ENCODE data around the gene TTYH2.
A peak's percentile ranks its signal among the peaks of the same experiment; 100 is the strongest.

The TTYH2 gene

GRCh38 chr17:74239172-74239571 is 25.8 kb downstream of the TTYH2 start:
- Histone ChIP-seq H3K36me3 (ENCODE audit: control insufficient read depth, insufficient read depth, low read length) (no peaks in the 10 kb centered on the region), H3K4me1 (ENCODE audit: control insufficient read depth, insufficient read depth, low read length) (peaks cover 7% of the 10 kb centered on the region; the same call in 1 of the 2 replicates), H3K27me3 (ENCODE audit: control insufficient read depth, insufficient read depth, low read length) (0 out of 2 replicates have a peak, but pooled peaks cover 2% of the 10 kb centered on the region), H3K9ac (ENCODE audit: low read length) (no peak overlapping the region), H3K27ac (ENCODE audit: low read depth, low read length) (no peak overlapping the region), H3K4me3 (ENCODE audit: low read depth, low read length) (no peak overlapping the region), H3K9me3 (ENCODE audit: control insufficient read depth, insufficient read depth, low read depth, low read length) (no peaks in the 10 kb centered on the region)

- Histone ChIP-seq H3K9me3 (ENCODE audit: control insufficient read depth, insufficient read depth, low read depth, low read length) (no peaks in the 10 kb centered on the region), H3K9ac (ENCODE audit: low read length) (no peak overlapping the region), H3K27ac (ENCODE audit: low read depth, low read length) (no peak overlapping the region), H3K27me3 (ENCODE audit: control insufficient read depth, insufficient read depth, low read length) (peaks cover 9% of the 10 kb centered on the region; the same call in 1 of the 2 replicates), H3K4me1 (ENCODE audit: control insufficient read depth, insufficient read depth, low read length) (peaks cover 16% of the 10 kb centered on the region), H3K4me3 (ENCODE audit: low read depth, low read length) (no peak overlapping the region), H3K36me3 (ENCODE audit: control insufficient read depth, insufficient read depth, low read length) (no peaks in the 10 kb centered on the region)
Measured at GRCh38 chr17:74240618-74241205, 27.3 kb downstream of the TTYH2 start.

GRCh38 chr17:74241431-74241830 is 28.1 kb downstream of the TTYH2 start:
- Histone ChIP-seq H3K9ac (ENCODE audit: low read length) (no peak overlapping the region), H3K27me3 (ENCODE audit: control insufficient read depth, insufficient read depth, low read length) (peaks cover 9% of the 10 kb centered on the region; the same call in 1 of the 2 replicates), H3K4me3 (ENCODE audit: low read depth, low read length) (no peak overlapping the region), H3K27ac (ENCODE audit: low read depth, low read length) (no peak overlapping the region), H3K9me3 (ENCODE audit: control insufficient read depth, insufficient read depth, low read depth, low read length) (peaks cover 3% of the 10 kb centered on the region; the same call in 1 of the 2 replicates), H3K36me3 (ENCODE audit: control insufficient read depth, insufficient read depth, low read length) (no peaks in the 10 kb centered on the region), H3K4me1 (ENCODE audit: control insufficient read depth, insufficient read depth, low read length) (peaks cover 23% of the 10 kb centered on the region)

GRCh38 chr17:74241847-74242246 is 28.5 kb downstream of the TTYH2 start:
- H3K4me3 ChIP-seq (ENCODE audit: low read depth, low read length) = no peak overlapping the region
- H3K9me3 ChIP-seq (ENCODE audit: control insufficient read depth, insufficient read depth, low read depth, low read length) = peaks cover 7% of the 10 kb centered on the region; the same call in 1 of the 2 replicates
- no peak overlapping the region for H3K9ac ChIP-seq (ENCODE audit: low read length)
- H3K27ac ChIP-seq (ENCODE audit: low read depth, low read length) = no peak overlapping the region
- H3K36me3 ChIP-seq (ENCODE audit: control insufficient read depth, insufficient read depth, low read length) = no peaks in the 10 kb centered on the region
- peaks cover 23% of the 10 kb centered on the region for H3K4me1 ChIP-seq (ENCODE audit: control insufficient read depth, insufficient read depth, low read length)
- H3K27me3 ChIP-seq (ENCODE audit: control insufficient read depth, insufficient read depth, low read length) = peaks cover 9% of the 10 kb centered on the region; the same call in 1 of the 2 replicates

GRCh38 chr17:74243013-74243755 is 29.8 kb downstream of the TTYH2 start:
- H3K9me3 ChIP-seq (ENCODE audit: control insufficient read depth, insufficient read depth, low read depth, low read length) = peaks cover 10% of the 10 kb centered on the region; the same call in 1 of the 2 replicates
- H3K27ac ChIP-seq (ENCODE audit: low read depth, low read length) = no peak overlapping the region
- peaks cover 9% of the 10 kb centered on the region; the same call in 1 of the 2 replicates for H3K27me3 ChIP-seq (ENCODE audit: control insufficient read depth, insufficient read depth, low read length)
- no peaks in the 10 kb centered on the region for H3K36me3 ChIP-seq (ENCODE audit: control insufficient read depth, insufficient read depth, low read length)
- no peak overlapping the region for H3K9ac ChIP-seq (ENCODE audit: low read length)
- peaks cover 23% of the 10 kb centered on the region for H3K4me1 ChIP-seq (ENCODE audit: control insufficient read depth, insufficient read depth, low read length)
- no peak overlapping the region for H3K4me3 ChIP-seq (ENCODE audit: low read depth, low read length)

- no peak overlapping the region for H3K9ac ChIP-seq (ENCODE audit: low read length)
- peaks cover 9% of the 10 kb centered on the region; the same call in 1 of the 2 replicates for H3K27me3 ChIP-seq (ENCODE audit: control insufficient read depth, insufficient read depth, low read length)
- H3K9me3 ChIP-seq (ENCODE audit: control insufficient read depth, insufficient read depth, low read depth, low read length) = peaks cover 10% of the 10 kb centered on the region; the same call in 1 of the 2 replicates
- no peak overlapping the region for H3K27ac ChIP-seq (ENCODE audit: low read depth, low read length)
- H3K36me3 ChIP-seq (ENCODE audit: control insufficient read depth, insufficient read depth, low read length) = no peaks in the 10 kb centered on the region
- H3K4me3 ChIP-seq (ENCODE audit: low read depth, low read length) = no peak overlapping the region
- H3K4me1 ChIP-seq (ENCODE audit: control insufficient read depth, insufficient read depth, low read length) = peaks cover 23% of the 10 kb centered on the region
Measured at GRCh38 chr17:74244128-74244527, 30.8 kb downstream of the TTYH2 start.

- H3K9me3 ChIP-seq (ENCODE audit: control insufficient read depth, insufficient read depth, low read depth, low read length) = peaks cover 10% of the 10 kb centered on the region; the same call in 1 of the 2 replicates
- H3K4me1 ChIP-seq (ENCODE audit: control insufficient read depth, insufficient read depth, low read length) = peaks cover 23% of the 10 kb centered on the region
- no peak overlapping the region for H3K4me3 ChIP-seq (ENCODE audit: low read depth, low read length)
- H3K27ac ChIP-seq (ENCODE audit: low read depth, low read length) = no peak overlapping the region
- peaks cover 9% of the 10 kb centered on the region; the same call in 1 of the 2 replicates for H3K27me3 ChIP-seq (ENCODE audit: control insufficient read depth, insufficient read depth, low read length)
- no peak overlapping the region for H3K9ac ChIP-seq (ENCODE audit: low read length)
- H3K36me3 ChIP-seq (ENCODE audit: control insufficient read depth, insufficient read depth, low read length) = no peaks in the 10 kb centered on the region
Measured at GRCh38 chr17:74244548-74244947, 31.2 kb downstream of the TTYH2 start.

GRCh38 chr17:74245145-74245831 is 31.9 kb downstream of the TTYH2 start:
- Histone ChIP-seq H3K9me3 (ENCODE audit: control insufficient read depth, insufficient read depth, low read depth, low read length) (peaks cover 10% of the 10 kb centered on the region; the same call in 1 of the 2 replicates), H3K27ac (ENCODE audit: low read depth, low read length) (no peak overlapping the region), H3K9ac (ENCODE audit: low read length) (no peak overlapping the region), H3K4me3 (ENCODE audit: low read depth, low read length) (peak overlapping the region; percentile 20; the same call in 1 of the 2 replicates), H3K4me1 (ENCODE audit: control insufficient read depth, insufficient read depth, low read length) (peaks cover 27% of the 10 kb centered on the region), H3K27me3 (ENCODE audit: control insufficient read depth, insufficient read depth, low read length) (peaks cover 9% of the 10 kb centered on the region; the same call in 1 of the 2 replicates), H3K36me3 (ENCODE audit: control insufficient read depth, insufficient read depth, low read length) (no peaks in the 10 kb centered on the region)

- no peak overlapping the region for H3K9ac ChIP-seq (ENCODE audit: low read length)
- peaks cover 9% of the 10 kb centered on the region; the same call in 1 of the 2 replicates for H3K27me3 ChIP-seq (ENCODE audit: control insufficient read depth, insufficient read depth, low read length)
- H3K9me3 ChIP-seq (ENCODE audit: control insufficient read depth, insufficient read depth, low read depth, low read length) = peaks cover 10% of the 10 kb centered on the region; the same call in 1 of the 2 replicates
- H3K4me1 ChIP-seq (ENCODE audit: control insufficient read depth, insufficient read depth, low read length) = peaks cover 21% of the 10 kb centered on the region
- no peak overlapping the region for H3K27ac ChIP-seq (ENCODE audit: low read depth, low read length)
- no peaks in the 10 kb centered on the region for H3K36me3 ChIP-seq (ENCODE audit: control insufficient read depth, insufficient read depth, low read length)
- no peak overlapping the region for H3K4me3 ChIP-seq (ENCODE audit: low read depth, low read length)
Measured at GRCh38 chr17:74245871-74246270, 32.5 kb downstream of the TTYH2 start.

GRCh38 chr17:74249590-74250270 is 36.4 kb downstream of the TTYH2 start:
- peaks cover 19% of the 10 kb centered on the region for H3K4me1 ChIP-seq (ENCODE audit: control insufficient read depth, insufficient read depth, low read length)
- peaks cover 10% of the 10 kb centered on the region; the same call in 1 of the 2 replicates for H3K9me3 ChIP-seq (ENCODE audit: control insufficient read depth, insufficient read depth, low read depth, low read length)
- peaks cover 3% of the 10 kb centered on the region; the same call in 1 of the 2 replicates for H3K27me3 ChIP-seq (ENCODE audit: control insufficient read depth, insufficient read depth, low read length)
- no peaks in the 10 kb centered on the region for H3K36me3 ChIP-seq (ENCODE audit: control insufficient read depth, insufficient read depth, low read length)
- H3K27ac ChIP-seq (ENCODE audit: low read depth, low read length) = no peak overlapping the region
- no peak overlapping the region for H3K9ac ChIP-seq (ENCODE audit: low read length)
- H3K4me3 ChIP-seq (ENCODE audit: low read depth, low read length) = no peak overlapping the region
